GM21737 (cell line): ENCODE data around the gene EYS.

Experiments used
- ATAC-seq: cut with Tn5 transposase; IDR thresholded peaks from one replicate; pipeline ENCODE4 v1.9.1; 2021; ENCODE audit warnings: mild to moderate bottlenecking, moderate library complexity; ENCODE audit not compliant: unreplicated experiment

The EYS gene

GRCh38 chr6:64679416-64679815 lies 1027.6 kb downstream of the EYS start:
- ATAC-seq: no peak

DNA sequence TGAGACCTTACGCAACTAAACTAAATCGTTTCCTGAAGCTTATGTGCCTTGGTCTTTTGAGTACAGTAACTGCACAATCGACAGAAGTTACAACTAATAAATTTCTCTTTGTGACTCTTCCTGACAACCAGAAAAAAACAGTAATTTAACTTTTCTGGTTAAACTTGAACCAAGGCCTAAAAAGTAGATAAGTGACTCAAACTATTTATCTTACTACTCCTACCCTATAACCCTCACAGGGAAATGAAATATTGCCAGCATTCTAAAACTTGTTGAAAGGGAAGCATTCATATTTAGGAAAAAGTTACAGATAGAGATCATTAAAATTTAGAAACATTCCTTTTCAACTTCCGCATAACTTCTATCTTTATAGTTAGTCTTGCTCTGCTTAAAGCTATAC lies 1034.4 kb downstream of the EYS start:
- no peak for ATAC-seq

DNA sequence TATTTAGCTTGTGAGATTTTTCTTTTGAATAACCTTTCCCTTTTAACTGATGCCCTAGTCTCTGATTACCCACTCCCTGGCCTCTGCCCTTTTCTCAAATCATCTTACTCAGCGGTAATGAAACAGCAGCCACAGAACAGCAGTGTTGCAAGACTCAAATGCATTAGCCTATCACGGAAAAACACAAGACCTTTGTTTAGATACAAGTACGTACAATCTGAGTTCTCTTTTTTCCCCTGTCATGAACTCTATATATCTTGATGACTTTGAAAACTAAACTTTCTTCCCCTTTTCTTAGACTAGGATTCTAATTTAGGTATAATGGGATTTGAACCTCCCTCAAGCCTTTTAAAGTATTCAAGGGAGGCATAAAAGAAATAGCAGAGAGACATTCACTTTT lies 1034.9 kb downstream of the EYS start:
- no peak for ATAC-seq

- ATAC-seq: no peak
Observed at GRCh38 chr6:64665137-64665536, 1041.9 kb downstream of the EYS start.

- ATAC-seq: no peak
Observed at GRCh38 chr6:64664480-64664879, 1042.5 kb downstream of the EYS start.

DNA sequence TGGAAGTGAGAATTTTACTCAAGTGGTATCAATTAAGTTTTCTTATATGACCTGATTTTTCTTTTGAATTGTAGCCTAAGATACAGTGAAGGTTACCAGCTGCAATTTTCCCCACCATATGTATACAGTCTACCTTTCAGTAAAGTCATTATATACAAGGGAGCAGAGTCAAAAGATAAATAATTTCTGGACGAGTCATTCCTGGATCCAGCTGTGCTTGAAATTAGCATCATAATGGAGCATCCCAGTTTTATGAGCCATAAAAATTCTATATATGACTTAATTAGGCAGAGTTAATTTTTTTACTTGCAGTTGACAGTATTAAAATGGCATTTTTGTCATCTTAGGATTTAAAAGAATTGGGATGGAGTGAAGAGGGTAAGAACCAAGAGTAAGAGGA lies 1063.0 kb downstream of the EYS start:
- no peak for ATAC-seq

GRCh38 chr6:64630901-64631300 lies 1076.1 kb downstream of the EYS start:
- ATAC-seq: no peak

GRCh38 chr6:64622944-64623343 lies 1084.1 kb downstream of the EYS start:
- ATAC-seq: no peak

- ATAC-seq: no peak
Observed at GRCh38 chr6:64602993-64603392, 1104.0 kb downstream of the EYS start.

DNA sequence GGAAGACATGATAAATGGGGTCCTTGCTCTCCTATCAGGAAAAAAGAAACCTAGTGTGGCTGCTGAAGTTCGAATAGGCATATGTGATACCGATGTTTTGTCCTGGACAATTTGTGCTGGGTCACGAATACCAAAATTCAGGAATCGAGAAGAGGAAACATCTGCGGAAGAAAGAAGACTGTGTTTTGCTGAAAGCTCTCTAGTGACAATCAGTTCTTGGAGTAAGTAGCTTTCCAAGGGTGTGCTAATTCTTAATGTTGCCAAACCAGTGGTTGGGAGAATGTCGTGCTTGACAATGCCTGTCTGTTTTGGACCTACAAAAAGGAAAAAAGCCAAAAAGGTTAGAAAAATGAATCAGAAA lies 1115.4 kb downstream of the EYS start:
- ATAC-seq: no peak

DNA sequence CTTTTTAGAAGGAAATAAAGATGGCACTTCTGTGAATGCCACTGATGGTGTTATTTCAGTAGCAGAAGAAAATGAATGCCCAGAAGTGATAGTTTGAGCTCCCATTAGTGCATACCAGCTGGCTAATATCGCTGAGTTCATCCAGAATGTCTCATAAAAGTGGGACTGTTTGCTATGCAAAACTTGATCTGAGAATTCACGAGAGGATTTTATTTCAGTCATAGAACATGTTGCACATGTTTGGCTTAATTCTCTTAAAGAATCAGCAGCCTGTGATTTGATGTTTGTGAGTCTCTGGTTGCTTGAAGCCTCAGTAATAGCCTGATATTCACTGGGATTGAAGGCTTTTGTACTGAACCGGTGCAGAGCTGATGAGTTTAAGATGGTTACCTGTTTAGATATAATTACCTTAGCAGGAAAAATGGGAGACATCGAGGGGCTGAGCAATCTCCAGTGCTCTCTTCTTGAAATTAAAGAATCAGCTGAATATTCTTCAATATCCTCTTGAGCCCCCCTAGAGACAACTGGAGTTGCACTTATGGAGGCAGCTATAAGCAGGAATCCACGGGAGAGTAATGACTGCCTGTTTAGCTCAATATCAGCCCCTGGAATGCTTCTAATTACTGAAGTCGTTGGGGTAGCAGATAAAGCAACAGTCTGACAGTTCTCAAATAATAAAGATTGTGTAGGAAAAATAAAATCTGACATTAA lies 1115.9 kb downstream of the EYS start:
- no peak for ATAC-seq

DNA sequence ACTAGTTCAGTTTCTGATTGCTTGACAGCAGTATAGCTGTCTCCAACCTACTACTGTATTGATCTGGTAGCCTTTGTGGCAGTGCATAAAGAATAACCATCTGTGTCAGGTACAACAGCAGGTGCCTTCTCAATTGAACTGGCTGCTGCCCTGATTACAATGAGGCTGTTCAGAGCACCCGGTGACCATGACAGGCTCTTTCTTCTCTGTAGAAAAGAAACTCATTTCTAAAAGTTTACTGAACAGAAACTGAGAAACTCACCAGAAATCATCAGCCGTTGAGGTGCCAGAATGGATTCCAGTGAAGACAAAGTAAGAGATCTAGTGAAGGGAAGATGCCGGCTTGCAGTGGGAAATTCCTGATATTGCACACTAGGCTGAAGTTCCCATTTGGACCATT lies 1117.1 kb downstream of the EYS start:
- ATAC-seq: no peak

GRCh38 chr6:64580346-64580745 lies 1126.7 kb downstream of the EYS start:
- ATAC-seq: no peak

- ATAC-seq: no peak
Observed at GRCh38 chr6:64553249-64553786, 1153.7 kb downstream of the EYS start.

DNA sequence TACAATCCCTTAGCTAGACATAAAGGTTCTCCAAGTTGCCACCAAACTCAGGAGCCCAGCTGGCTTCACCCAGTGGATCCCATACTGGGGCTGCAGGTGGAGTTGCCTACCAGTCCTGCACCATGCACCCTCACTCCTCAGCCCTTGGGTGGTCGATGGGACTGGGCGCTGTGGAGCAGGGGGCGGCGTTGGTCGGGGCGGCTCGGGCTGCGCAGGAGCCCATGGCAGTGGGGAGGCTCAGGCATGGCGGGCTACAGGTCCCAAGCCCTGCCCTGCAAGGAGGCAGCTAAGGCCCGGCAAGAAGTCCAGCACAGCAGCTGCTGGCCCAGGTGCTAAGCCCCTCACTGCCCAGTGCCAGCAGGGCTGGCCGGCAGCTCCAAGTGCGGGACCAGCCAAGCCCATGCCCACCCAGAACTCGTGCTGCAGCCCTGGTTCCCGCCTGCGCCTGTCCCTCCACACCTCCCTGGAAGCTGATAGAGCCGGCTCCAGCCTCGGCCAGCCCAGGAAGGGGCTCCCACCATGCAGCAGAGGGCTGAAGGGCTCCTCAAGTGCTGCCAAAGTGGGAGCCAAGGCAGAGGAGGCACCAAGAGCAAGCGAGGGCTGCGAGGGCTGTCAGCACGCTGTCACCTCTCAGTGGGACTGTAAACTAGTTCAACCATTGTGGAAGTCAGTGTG lies 1159.3 kb downstream of the EYS start:
- ATAC-seq: no peak

DNA sequence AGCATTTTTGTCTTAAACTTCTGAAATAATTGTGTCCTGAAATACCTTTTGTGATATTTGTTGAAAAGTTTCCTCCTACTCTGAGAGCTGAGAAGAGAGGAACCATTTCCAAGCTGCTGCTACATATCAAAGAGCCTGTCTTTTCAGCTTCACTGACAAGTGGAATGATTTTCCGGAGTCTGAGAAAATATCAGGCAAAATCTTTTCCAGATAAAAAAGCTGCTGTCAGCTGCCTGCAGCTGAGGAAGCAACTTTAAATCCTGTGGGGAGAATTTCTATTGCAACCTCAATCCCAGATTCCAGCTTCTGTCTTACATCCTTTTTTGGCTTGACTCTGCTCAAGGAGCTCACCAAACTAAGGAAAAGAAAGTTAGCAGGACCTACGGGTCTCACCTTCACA lies 1167.1 kb downstream of the EYS start:
- no peak for ATAC-seq

DNA sequence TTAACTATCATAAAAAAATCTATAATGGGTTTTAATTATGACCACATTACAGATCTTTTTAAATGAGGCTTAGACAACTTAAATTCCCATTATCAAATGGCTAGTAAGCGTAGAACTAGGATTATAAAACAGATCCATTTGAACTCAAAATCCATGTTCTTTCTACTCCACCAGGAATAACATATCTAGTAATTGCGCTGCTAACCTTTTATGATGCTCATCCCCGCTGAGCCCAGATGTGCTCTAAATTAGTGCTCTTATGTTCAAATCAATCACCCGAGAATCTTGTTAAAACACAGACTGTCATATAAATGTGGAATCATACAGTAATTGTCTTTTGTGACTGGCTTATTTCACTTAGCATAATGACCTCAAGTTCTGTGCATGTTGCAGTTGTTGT lies 1168.3 kb downstream of the EYS start:
- no peak for ATAC-seq

DNA sequence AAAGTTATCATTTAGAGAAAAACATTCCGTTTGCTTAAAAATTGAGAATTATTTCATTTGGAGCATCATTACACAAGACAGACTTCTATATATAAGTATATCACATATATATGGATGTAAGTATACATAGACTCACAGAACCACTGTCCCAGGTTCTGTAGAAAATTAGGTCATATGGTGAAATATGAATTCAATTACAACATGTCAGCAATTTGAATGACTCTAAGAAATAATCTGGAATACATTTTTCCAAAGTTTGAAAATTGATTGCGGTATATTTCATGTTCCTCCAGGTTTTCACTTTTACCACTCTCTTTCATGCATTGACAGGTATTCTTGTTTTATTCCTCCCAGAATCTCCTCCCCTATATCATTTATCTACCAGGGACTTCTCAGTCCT lies 1179.1 kb downstream of the EYS start:
- ATAC-seq: no peak

GRCh38 chr6:64522859-64523258 lies 1184.2 kb downstream of the EYS start:
- no peak for ATAC-seq

DNA sequence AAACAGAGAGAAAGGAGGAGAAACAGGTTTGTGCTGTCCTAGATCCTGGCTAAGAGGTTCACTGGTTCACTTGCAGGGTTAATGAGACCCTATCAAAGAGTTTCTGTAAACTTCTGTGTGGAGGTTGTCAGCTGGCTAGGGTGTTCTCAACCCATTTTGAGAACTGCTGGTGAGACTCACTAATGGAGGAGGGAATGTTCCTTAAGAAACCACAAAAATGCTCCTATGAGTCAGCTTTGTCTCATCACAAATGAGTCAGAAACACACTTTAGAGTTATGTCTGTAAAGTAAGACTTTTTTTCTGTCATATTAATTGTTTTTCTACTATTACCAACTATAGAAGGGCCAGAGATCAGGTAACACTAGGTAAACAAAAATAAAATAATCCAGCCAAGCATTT lies 1187.0 kb downstream of the EYS start:
- ATAC-seq: no peak

DNA sequence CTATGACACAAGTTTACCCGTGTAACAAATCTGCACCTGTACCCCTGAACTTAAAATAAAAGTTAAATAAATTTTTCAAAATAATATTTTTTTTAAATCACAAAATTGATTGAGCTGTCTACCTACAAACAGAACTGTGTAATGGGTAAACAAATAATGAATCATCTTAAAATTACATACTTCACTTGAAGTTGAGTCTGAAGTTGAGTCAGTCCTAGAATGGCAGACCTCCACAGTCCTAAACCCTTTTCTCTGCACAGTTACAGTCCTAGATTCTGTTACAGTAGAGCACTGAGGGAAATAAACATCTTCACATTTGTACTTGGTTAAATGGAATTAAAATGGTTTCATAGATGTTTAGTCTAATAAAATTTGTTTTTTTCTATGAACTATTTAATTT lies 1190.6 kb downstream of the EYS start:
- ATAC-seq: no peak

- ATAC-seq: no peak
Observed at GRCh38 chr6:64507661-64508060, 1199.4 kb downstream of the EYS start.

DNA sequence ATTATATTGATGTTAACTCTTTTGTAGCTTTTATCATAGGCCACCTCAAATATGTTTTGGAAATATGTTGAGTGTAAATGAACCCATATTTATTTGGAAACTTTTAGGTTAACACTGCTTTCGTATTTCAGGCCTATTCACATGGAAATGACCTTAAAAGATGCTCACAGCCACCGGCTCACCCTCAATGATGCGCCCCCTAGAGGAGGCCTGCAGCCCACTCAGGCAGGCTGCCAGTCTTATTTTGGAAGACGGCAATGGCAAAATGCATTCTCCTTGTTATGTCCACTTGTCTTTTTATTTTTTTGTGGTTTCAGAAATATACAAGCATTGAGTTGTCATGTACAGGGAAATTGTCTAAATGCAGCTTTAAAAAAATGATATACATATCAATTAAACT lies 1201.7 kb downstream of the EYS start:
- ATAC-seq: no peak
